Measurements from ENCODE around the gene SSH2.
"Not testable (repeated sequence)": the region's sequence is repeated elsewhere in the genome, so short reads cannot be mapped to it uniquely, and the experiment has no call there.

Gene SSH2, protein sequence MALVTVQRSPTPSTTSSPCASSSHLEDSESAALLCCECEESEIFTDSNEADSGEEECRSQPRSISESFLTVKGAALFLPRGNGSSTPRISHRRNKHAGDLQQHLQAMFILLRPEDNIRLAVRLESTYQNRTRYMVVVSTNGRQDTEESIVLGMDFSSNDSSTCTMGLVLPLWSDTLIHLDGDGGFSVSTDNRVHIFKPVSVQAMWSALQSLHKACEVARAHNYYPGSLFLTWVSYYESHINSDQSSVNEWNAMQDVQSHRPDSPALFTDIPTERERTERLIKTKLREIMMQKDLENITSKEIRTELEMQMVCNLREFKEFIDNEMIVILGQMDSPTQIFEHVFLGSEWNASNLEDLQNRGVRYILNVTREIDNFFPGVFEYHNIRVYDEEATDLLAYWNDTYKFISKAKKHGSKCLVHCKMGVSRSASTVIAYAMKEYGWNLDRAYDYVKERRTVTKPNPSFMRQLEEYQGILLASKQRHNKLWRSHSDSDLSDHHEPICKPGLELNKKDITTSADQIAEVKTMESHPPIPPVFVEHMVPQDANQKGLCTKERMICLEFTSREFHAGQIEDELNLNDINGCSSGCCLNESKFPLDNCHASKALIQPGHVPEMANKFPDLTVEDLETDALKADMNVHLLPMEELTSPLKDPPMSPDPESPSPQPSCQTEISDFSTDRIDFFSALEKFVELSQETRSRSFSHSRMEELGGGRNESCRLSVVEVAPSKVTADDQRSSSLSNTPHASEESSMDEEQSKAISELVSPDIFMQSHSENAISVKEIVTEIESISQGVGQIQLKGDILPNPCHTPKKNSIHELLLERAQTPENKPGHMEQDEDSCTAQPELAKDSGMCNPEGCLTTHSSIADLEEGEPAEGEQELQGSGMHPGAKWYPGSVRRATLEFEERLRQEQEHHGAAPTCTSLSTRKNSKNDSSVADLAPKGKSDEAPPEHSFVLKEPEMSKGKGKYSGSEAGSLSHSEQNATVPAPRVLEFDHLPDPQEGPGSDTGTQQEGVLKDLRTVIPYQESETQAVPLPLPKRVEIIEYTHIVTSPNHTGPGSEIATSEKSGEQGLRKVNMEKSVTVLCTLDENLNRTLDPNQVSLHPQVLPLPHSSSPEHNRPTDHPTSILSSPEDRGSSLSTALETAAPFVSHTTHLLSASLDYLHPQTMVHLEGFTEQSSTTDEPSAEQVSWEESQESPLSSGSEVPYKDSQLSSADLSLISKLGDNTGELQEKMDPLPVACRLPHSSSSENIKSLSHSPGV (N-terminal part only)

DNA sequence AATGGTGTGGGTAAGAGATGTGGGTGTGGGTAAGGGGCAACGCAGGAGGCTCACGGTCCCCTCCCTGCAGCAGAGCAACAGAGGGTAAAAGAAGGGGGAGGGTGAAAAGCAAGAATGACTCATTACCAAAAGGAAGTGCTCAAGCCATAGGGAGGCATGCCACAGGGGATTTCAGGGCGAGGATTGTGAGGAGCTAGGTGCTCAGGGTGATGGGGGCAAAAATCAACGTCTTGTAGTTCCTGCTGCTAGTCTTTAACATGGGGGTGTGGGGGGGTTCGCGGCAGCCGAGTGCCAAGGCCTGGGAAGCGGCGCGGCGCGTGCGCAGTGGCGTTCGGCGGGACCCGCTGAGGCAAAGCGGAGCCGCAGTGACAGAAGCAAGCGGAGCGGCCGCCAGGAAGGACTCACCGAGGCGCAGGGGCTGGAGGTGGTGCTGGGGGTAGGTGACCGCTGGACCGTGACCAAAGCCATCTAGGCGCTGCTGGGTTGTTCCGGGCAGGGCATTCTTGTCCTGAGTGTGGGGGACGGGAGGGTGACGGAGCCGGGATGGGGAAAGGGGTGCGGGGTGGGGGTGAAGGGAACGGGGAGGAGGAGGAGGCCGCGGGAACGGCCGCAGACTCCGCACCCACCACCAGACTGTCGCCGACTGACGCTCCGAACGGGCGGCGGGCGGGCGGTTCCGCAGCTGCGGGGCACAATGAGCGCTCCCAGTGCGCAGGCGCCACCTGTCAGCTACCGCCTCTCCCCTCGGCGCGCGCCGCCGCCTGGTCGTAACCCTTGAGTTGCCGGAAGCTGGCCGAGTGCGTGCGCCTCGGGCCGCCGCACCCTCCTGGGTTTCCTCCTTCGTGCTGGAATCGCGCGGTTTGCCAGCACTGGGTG, at the start of gene SSH2:
Gene SSH2, minus strand, starts transcription at position 696 of the 876 bp plus-strand sequence. Its CDS starts 228 bp downstream, at position 468.
- DNase-seq: peak; percentile 64

DNA sequence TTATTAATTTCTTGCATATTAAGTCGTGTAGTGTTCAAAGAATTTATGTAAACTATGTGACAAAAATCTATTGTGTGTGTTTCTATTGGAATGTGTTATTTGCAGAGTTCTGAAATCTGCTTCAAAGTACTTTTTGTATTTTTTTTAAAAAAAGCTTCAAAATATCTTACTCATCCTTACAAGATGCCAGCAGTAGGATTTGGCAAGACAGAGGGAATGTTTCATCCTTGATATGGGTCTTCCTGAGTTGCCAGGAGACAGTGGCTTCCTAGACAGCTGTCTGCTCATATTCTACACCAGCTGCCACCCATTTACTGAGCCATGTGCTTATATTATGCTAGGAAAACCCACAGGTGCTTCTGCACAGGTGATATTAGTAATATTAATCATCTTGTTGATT, 47.8 kb upstream of the SSH2 start:
- DNase-seq: no peak

DNA sequence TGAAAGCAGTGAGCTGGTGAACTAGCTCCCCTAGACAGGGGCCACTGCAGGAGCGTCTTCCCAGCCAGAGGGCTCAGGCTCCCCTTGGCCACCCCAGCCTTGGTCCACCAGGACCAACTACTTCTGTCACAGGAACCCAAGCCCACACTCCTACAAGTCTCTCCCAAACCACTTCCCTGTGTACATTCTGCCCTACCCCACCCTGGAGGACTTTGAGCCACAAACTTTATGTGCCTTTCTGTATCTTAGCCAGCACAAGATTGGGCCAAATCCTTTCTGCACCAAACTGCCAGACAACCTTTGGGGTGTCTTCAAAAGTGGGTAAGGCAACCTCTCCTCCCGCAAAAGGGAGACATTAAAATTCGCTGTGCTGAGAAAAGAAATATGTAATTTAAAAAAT, 43.0 kb upstream of the SSH2 start:
- DNase-seq: no peak

GRCh38 chr17:29972277-29972676, 42.2 kb upstream of the SSH2 start:
- no peak for DNase-seq

DNA sequence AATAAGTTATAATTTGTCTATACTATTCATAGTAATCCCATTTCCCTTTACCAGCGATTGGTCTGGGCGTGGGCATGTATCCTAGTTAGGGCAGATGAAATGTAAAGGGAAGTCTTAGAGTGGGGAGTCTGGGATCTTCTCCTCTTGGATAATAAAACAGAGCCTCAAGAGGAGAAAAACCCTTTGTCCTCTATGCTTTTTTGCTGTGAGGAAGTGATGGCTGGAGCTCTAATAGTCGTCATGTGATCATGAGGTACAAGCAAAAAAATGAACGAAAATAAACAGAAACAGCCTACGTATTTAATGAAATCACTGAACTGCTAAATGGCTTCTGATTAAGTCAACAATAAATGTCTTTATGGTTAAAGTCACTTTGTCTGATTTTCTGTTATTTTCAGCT, 38.2 kb upstream of the SSH2 start:
- DNase-seq: no peak

- DNase-seq: no peak
Measured at GRCh38 chr17:29962656-29963055, 32.6 kb upstream of the SSH2 start.

- no peak for DNase-seq
Measured at GRCh38 chr17:29959658-29960337, 29.8 kb upstream of the SSH2 start.

DNA sequence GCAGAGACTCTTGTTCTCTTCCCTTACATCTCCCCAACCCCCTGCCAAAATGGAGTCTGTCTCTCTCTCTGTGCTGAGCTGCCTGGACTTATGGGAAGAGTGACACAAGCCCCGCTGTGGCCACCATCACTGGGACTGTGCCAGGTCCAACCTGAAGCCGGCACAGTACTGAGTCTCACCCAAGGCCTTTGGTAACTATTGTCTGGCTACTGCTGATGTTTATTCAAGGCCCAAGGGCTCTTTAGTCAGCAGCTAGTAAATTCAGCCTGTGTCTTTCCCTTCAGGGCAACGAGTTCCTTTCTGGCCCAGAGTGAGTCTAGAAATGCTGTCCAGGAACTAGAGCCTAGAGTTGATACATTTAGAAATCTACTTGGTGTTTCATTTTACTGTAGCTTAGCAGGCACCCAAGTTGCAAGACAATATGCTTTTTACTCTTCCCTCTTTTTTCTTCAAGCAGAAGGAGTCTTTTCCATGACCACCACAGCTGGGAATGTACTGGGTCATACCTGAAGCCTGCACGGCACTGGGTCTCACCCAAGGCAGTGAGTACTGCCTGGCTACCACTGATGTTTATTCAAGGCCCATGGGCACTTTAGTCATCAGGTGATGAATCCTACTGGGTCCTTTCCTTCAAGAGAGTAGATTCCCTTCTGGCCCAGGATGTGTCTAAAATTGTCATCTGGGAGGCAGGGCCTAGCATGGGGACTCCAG, 29.1 kb upstream of the SSH2 start:
- no peak for DNase-seq

DNA sequence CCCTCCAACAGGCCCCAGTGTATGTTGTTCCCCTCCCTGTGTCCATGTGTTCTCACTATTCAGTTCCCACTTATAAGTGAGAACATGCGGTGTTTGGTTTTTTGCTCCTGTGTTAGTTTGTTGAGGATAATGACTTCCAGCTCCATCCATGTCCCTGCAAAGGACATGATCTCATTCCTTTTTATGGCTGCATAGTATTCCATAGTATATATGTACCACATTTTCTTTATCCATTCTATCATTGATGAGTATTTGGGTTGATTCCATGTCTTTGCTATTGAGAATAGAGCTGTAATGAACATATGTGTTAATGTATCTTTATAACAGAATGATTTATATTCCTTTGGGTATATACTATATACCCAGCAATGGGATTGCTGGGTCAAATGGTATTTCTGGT, 27.5 kb upstream of the SSH2 start:
- DNase-seq: not testable (repeated sequence)

- DNase-seq: no peak
Measured at GRCh38 chr17:29956225-29956624, 26.2 kb upstream of the SSH2 start.

DNA sequence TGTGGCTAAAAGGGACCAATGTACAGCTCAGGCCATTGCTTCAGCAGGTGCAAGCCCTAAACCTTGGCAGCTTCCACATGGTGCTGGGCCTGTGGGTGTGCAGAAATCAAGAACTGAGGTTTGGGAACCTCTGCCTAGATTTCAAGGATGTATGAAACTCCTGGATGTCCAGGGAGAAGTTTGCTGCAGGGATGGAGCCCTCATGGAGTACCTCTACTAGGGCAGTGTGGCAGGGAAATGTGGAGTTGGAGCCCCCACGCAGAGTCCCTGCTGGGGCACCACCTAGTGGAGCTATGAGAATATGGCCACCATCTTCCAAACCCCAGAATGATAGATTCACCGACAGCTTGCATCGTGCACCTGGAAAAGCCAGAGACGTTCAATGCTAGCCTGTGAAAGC, 24.4 kb upstream of the SSH2 start:
- no peak for DNase-seq

GRCh38 chr17:29949696-29950095, 19.7 kb upstream of the SSH2 start:
- DNase-seq: peak; percentile 96

GRCh38 chr17:29948448-29949215, 18.6 kb upstream of the SSH2 start:
- DNase-seq: no peak

GRCh38 chr17:29945281-29945680, 15.3 kb upstream of the SSH2 start:
- DNase-seq: no peak

- no peak for DNase-seq
Measured at GRCh38 chr17:29941334-29941733, 11.3 kb upstream of the SSH2 start, which contains the start of gene EFCAB5. TSS of gene EFCAB5 (plus strand) at chr17:29941634. CDS start at chr17:29941797, 163 bp downstream.

DNA sequence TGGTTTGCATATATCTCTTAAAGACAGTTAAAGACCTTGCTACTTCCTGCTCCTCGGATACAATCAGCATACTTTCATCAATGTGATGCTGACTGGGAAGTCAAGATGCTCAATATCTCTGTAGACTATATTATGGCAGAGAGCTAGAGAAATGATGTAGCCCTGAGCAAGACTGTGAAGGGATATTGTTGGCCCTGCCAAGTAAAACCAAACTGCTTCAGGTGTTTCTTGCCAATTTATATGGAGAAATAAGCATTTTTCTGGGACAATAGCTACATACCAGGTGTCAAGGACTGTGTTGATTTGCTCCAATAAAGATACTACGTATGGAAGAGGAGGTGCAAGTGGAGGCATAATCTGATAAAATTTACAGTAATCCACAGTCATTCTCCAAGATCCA, 6.7 kb upstream of the SSH2 start:
- DNase-seq: no peak

GRCh38 chr17:29935909-29936308, 5.9 kb upstream of the SSH2 start:
- DNase-seq: not testable (repeated sequence)

DNA sequence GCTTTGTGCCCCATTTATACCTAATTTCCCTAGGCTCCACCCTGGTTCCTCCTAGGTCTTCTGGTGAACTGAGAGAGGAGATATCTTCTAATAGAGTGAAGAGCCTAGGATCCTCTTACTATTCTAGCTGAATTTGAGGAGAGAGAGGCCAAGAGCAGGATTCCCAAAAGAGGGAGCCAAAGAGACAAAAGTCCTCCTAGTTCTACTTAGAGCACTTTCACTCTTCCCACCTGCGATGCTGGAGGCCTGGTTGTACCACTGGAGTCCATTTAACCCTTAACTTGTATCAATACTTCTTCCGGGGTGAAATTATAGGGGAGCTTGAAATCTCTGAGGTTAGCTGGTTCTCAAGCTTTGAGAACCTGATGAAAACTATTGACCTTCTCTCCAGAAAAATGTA, 3.4 kb upstream of the SSH2 start:
- no peak for DNase-seq

DNA sequence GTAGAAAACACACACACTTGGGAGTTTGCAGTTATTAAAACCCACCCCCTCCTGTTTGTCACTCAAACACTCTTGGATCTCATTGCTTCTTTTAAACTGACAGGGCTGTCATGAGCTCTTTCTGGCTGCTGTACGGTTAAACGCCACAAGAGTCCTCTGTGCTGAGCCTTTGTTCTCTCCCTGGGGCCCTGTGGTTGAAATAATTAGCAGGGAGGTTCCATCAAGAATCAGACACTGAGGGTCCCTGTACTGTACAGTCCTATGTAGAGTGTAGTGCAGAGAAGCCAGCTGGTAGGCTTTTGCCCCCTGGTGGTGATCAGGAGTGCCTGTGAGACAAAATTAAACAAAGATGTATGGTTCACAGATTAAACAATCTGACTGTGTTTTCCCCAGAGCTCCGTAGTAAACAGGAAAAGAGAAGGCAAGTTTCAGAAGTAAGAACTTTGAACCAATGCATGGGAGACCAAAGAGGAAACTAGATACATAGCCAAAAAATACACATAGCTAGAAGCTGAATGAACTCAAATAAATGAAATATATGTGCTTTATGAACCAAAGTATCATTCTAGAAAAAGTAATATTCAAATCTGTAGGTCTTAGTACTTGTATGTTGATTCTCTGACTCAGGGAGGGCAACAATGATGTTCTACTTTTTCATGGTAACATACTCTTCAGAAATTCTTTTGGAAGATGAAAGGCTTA, 1.4 kb upstream of the SSH2 start:
- peak; percentile 90 for DNase-seq
